ENCODE data around the gene RERE. TPM values are rescaled to one million over a fixed set of nuclear protein-coding genes. Genes with fewer than 3 reads are reported as not detected.

Gene RERE
- total RNA-seq, 1 experiment from 2014 or later = 40.6 TPM

- Histone ChIP-seq H3K27me3 (ENCODE audit: insufficient read depth, low read length) (no peaks in the 10 kb centered on the region), H3K9ac (ENCODE audit: low read length) (no peak overlapping the region), H3K27ac (ENCODE audit: low read depth, low read length) (no peak overlapping the region), H3K36me3 (ENCODE audit: control insufficient read depth in 1 of 2, insufficient read depth in 2 of 2, low read length in 2 of 2) (no peaks in the 10 kb centered on the region), H3K4me1 (ENCODE audit: control insufficient read depth in 1 of 2, insufficient read depth in 2 of 2, low read length in 2 of 2) (no peaks in the 10 kb centered on the region), H3K9me2 (ENCODE audit: insufficient read depth) (no peaks in the 10 kb centered on the region), H3K4me3 (replicated peaks in 1 of 2; ENCODE audit: low read depth in 1 of 2, low read length in 2 of 2) (no peak overlapping the region), H2AFZ (ENCODE audit: low read depth, low read length, poor library complexity, severe bottlenecking) (no peak overlapping the region), H3K4me2 (ENCODE audit: low read length) (no peak overlapping the region), H3K79me2 (ENCODE audit: insufficient read depth, low read length) (peaks cover 61% of the 10 kb centered on the region), H4K20me1 (ENCODE audit: insufficient read depth) (no peaks in the 10 kb centered on the region), H3K9me3 (ENCODE audit: control insufficient read depth in 1 of 2, insufficient read depth in 1 of 2, low read depth in 1 of 2, low read length in 2 of 2) (no peaks in the 10 kb centered on the region)
- no peak for TF ChIP-seq POLR2AphosphoS5 (IDR thresholded peaks at IDR 0.05; ENCODE audit: low read depth, low read length)
- DNase-seq (ENCODE audit: low read depth, low spot score) (no peak), ATAC-seq (no peak)
- ChIA-PET CTCF (interaction anchor here (1.3 to 3.5 kb wide), 2 partner anchors 13 to 41 kb away, joined by 3 to 12 read pairs; no protein-coding TSS in a partner anchor), RAD21 (ENCODE audit: low non-redundant PET in 1 of 2, low total read pairs in 2 of 2, uncharacterized antibody in 2 of 2, unreplicated experiment in 2 of 2) (no interaction called here), POLR2A (interaction anchor here (0.7 kb wide), 1 partner anchor 28 kb away, joined by 3 read pairs; no protein-coding TSS in a partner anchor)
- intact Hi-C loops (cut with micrococcal nuclease) = no loop called here
- no TSS peak for BruUV-seq (replicated peaks)
Measured at GRCh38 chr1:8685463-8685862, 132.0 kb downstream of the RERE start.

- Histone ChIP-seq H2AFZ (ENCODE audit: low read depth, low read length, poor library complexity, severe bottlenecking) (no peak overlapping the region), H3K4me3 (replicated peaks in 1 of 2; ENCODE audit: low read depth in 1 of 2, low read length in 2 of 2) (no peak overlapping the region), H3K4me2 (ENCODE audit: low read length) (no peak overlapping the region), H3K4me1 (ENCODE audit: control insufficient read depth in 1 of 2, insufficient read depth in 2 of 2, low read length in 2 of 2) (no peaks in the 10 kb centered on the region), H3K9ac (ENCODE audit: low read length) (no peak overlapping the region), H3K9me3 (ENCODE audit: control insufficient read depth in 1 of 2, insufficient read depth in 1 of 2, low read depth in 1 of 2, low read length in 2 of 2) (no peaks in the 10 kb centered on the region), H3K27me3 (ENCODE audit: insufficient read depth, low read length) (no peaks in the 10 kb centered on the region), H3K9me2 (ENCODE audit: insufficient read depth) (no peaks in the 10 kb centered on the region), H3K27ac (ENCODE audit: low read depth, low read length) (no peak overlapping the region), H3K79me2 (ENCODE audit: insufficient read depth, low read length) (peaks cover 61% of the 10 kb centered on the region), H3K36me3 (ENCODE audit: control insufficient read depth in 1 of 2, insufficient read depth in 2 of 2, low read length in 2 of 2) (no peaks in the 10 kb centered on the region), H4K20me1 (ENCODE audit: insufficient read depth) (no peaks in the 10 kb centered on the region)
- ATAC-seq (no peak), DNase-seq (ENCODE audit: low read depth, low spot score) (no peak)
- BruUV-seq (replicated peaks) = no TSS peak
- ChIA-PET POLR2A (no interaction called here), CTCF (interaction anchor here (3.5 kb wide), 1 partner anchor 12 kb away, joined by 12 read pairs; no protein-coding TSS in a partner anchor), RAD21 (ENCODE audit: low non-redundant PET in 1 of 2, low total read pairs in 2 of 2, uncharacterized antibody in 2 of 2, unreplicated experiment in 2 of 2) (no interaction called here)
- intact Hi-C loops (cut with micrococcal nuclease) = no loop called here
- TF ChIP-seq SRF (IDR thresholded peaks at IDR 0.05; ENCODE audit: low read depth) = no peak
- no peak for TF ChIP-seq YY1 (IDR thresholded peaks at IDR 0.05; ENCODE audit: extremely low read depth, insufficient replicate concordance, low read depth, low read length)
- no peak for TF ChIP-seq TCF7L2 (IDR thresholded peaks at IDR 0.05; ENCODE audit: borderline replicate concordance, extremely low read depth, insufficient read depth, insufficient read length)
- TF ChIP-seq EGR1 (IDR thresholded peaks at IDR 0.05; ENCODE audit: low read depth) = no peak
- no peak for TF ChIP-seq RAD21 (IDR thresholded peaks at IDR 0.05; ENCODE audit: low read depth)
- no peak for TF ChIP-seq POLR2A (IDR thresholded peaks at IDR 0.05; ENCODE audit: borderline replicate concordance, extremely low read depth, insufficient read depth, insufficient read length)
- TF ChIP-seq ZNF274 (IDR thresholded peaks at IDR 0.05; ENCODE audit: low read depth, low read length) = no peak
- TF ChIP-seq ELF1 (IDR thresholded peaks at IDR 0.05; ENCODE audit: borderline replicate concordance, low read depth) = no peak
- TF ChIP-seq ZFX (IDR thresholded peaks at IDR 0.05) = no peak
- no peak for TF ChIP-seq SIN3A (IDR thresholded peaks at IDR 0.05; ENCODE audit: low read depth)
- no peak for TF ChIP-seq JUND (IDR thresholded peaks at IDR 0.05)
- TF ChIP-seq EZH2 (IDR thresholded peaks at IDR 0.05) = no peak
- no peak for TF ChIP-seq MAX (IDR thresholded peaks at IDR 0.05)
- TF ChIP-seq CEBPB (IDR thresholded peaks at IDR 0.05; ENCODE audit: low read depth) = no peak
- TF ChIP-seq ATF3 (IDR thresholded peaks at IDR 0.05) = no peak
- no peak for TF ChIP-seq CBX3 (IDR thresholded peaks at IDR 0.05; ENCODE audit: low read depth)
- no peak for TF ChIP-seq CTCF (IDR thresholded peaks at IDR 0.05 in 2 of 3, conservative IDR thresholded peaks at IDR 0.05 in 1 of 3; ENCODE audit: borderline replicate concordance in 1 of 3, insufficient read depth in 1 of 3, low read depth in 2 of 3, low read length in 2 of 3)
Measured at GRCh38 chr1:8684590-8684989, 132.8 kb downstream of the RERE start.
